Osteoblast (primary cell): Measurements from ENCODE around the gene PROK1. TPM values are rescaled to one million over a fixed set of nuclear protein-coding genes. Genes with fewer than 3 reads are reported as not detected.

Source experiments
- DNase-seq: peaks from one replicate; pipeline ENCODE4 v3.0.0; 2011; ENCODE audit warnings: low spot score, mixed read lengths; ENCODE audit not compliant: insufficient read length; ENCODE audit errors: missing footprints
- H2AFZ ChIP-seq: 2 replicates; pipeline ENCODE4 v1.6.0; 2011; ENCODE audit warnings: mild to moderate bottlenecking, low read length
- H3K27ac ChIP-seq: 2 replicates; pipeline ENCODE4 v1.5.1; 2011; ENCODE audit warnings: mild to moderate bottlenecking, low read depth, low read length, moderate library complexity
- H3K27me3 ChIP-seq: 2 replicates; pipeline ENCODE4 v1.6.0; 2012; ENCODE audit warnings: mild to moderate bottlenecking, control low read depth, inconsistent platforms, low read length, moderate library complexity; ENCODE audit not compliant: insufficient read depth
- H3K36me3 ChIP-seq: 2 replicates; pipeline ENCODE4 v1.5.1; 2011; ENCODE audit warnings: mild to moderate bottlenecking, low read length, control low read depth, moderate library complexity; ENCODE audit not compliant: insufficient read depth
- H3K4me1 ChIP-seq: 2 replicates; pipeline ENCODE4 v1.5.1; 2011; ENCODE audit warnings: mild to moderate bottlenecking, low read length, control low read depth, moderate library complexity; ENCODE audit not compliant: insufficient read depth
- H3K4me2 ChIP-seq: 2 replicates; pipeline ENCODE4 v1.6.0; 2011; ENCODE audit warnings: mild to moderate bottlenecking, low read length; ENCODE audit not compliant: insufficient read depth
- H3K4me3 ChIP-seq: fragments of 200-600 bp; sonication (generic); 3 replicates; pipeline ENCODE4 v1.5.1; 2012; ENCODE audit warnings: mild to moderate bottlenecking, low read length, inconsistent platforms; ENCODE audit not compliant: insufficient read depth
- H3K79me2 ChIP-seq: 2 replicates; pipeline ENCODE4 v1.6.0; 2012; ENCODE audit warnings: mild to moderate bottlenecking, low read length, control low read depth, inconsistent platforms; ENCODE audit not compliant: insufficient read depth
- H3K9me3 ChIP-seq: 2 replicates; pipeline ENCODE4 v1.5.1; 2011; ENCODE audit warnings: low read depth, low read length, control low read depth
- H4K20me1 ChIP-seq: 2 replicates; pipeline ENCODE4 v1.6.0; 2012; ENCODE audit warnings: mild to moderate bottlenecking, low read length, control low read depth; ENCODE audit not compliant: insufficient read depth
- total RNA-seq: library from RNA; depleted of rRNA; stranded (reverse); fragments of >200 nt; gene quantifications from 2 replicates; pipeline ENCODE4 v1.2.3, GENCODE V29; 2012
- TF ChIP-seq, protein P1 (sequence below): IDR thresholded peaks from 2 replicates; pipeline ENCODE4 v1.5.1; 2011; ENCODE audit warnings: mild to moderate bottlenecking, low read depth, low read length, moderate library complexity; ENCODE audit errors: extremely low read depth

PROK1 gene
- total RNA-seq, 1 donor, result not detected

DNA sequence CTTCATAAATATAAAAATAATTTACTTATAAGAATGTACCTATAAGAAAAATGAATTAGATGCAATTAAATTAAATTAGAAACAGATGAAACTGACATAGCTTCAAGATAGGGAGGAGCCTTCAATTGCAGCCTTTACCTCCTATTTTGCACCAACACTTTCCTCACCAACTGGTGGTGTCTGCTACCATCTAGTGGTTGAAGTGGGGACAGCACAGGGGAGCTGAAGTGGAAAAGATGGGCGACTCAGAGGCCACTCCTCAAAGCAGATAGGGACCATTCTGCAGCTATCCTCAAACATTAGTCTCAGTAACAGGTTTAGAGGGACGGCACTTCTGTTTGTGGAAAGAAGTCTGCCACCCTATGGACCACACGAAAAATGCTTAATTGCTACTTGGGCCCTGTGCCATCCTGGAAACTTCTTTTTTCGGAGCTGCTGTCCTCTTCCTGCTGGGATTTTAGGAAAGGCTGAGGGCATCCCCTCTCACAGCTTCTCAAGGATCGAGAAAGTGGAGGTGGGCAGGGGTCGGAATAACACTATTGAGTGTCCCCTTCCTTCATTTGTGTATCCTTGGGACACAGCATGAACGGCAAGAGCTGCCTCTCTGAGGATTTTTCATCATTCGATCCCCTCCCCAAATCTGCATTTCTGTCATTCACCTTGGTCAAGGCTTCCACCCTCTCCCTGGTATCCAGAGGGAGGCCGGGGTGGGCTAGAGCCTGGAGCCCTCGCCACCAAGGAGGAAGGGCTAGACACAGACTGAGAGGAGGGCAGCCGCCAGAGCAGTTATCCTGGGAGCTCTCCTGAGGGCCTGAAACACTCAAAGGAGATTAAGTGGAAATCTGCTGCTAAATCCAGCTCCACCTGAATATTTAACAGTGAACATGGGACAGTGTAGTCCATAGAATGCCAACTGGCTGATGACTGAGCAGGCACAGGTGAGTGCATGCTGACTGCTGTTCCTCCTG, 9.6 kb downstream of the PROK1 start:
- H3K36me3 ChIP-seq, result no peaks in the 10 kb centered on the region
- no peaks in the 10 kb centered on the region for H3K27me3 ChIP-seq
- H2AFZ ChIP-seq, result no peak overlapping the region
- H3K79me2 ChIP-seq, result no peaks in the 10 kb centered on the region
- no peaks in the 10 kb centered on the region for H4K20me1 ChIP-seq
- peaks cover 18% of the 10 kb centered on the region for H3K4me1 ChIP-seq
- TF ChIP-seq, protein P1, sequence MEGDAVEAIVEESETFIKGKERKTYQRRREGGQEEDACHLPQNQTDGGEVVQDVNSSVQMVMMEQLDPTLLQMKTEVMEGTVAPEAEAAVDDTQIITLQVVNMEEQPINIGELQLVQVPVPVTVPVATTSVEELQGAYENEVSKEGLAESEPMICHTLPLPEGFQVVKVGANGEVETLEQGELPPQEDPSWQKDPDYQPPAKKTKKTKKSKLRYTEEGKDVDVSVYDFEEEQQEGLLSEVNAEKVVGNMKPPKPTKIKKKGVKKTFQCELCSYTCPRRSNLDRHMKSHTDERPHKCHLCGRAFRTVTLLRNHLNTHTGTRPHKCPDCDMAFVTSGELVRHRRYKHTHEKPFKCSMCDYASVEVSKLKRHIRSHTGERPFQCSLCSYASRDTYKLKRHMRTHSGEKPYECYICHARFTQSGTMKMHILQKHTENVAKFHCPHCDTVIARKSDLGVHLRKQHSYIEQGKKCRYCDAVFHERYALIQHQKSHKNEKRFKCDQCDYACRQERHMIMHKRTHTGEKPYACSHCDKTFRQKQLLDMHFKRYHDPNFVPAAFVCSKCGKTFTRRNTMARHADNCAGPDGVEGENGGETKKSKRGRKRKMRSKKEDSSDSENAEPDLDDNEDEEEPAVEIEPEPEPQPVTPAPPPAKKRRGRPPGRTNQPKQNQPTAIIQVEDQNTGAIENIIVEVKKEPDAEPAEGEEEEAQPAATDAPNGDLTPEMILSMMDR, result peak; percentile 98
- H3K4me2 ChIP-seq, result no peak overlapping the region
- H3K4me3 ChIP-seq, result no peak overlapping the region
- H3K27ac ChIP-seq, result no peak overlapping the region
- no peaks in the 10 kb centered on the region for H3K9me3 ChIP-seq
- peak; percentile 95 for DNase-seq

DNA sequence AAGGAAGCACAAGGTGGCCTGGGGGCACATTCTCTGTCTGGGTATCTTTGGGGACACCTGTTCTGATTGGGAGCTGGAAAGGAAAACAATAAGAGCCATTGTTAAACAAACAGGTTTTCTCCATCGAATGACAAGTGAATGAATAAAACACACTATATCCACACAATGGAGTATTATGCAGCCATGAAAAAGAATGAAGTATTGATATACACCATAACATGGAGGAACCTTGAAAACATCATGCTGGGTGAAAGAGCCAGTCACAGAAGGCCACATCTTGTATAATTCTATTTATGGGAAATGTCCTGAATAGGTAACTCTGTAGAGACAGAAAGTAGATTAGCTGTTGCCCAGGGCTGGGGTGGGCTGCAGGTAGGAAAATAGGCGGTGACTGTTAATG, 11.1 kb downstream of the PROK1 start:
- Histone ChIP-seq H3K27me3 (no peaks in the 10 kb centered on the region), H4K20me1 (no peaks in the 10 kb centered on the region), H3K4me3 (no peak overlapping the region), H3K9me3 (no peaks in the 10 kb centered on the region), H3K79me2 (no peaks in the 10 kb centered on the region), H3K4me2 (no peak overlapping the region), H3K4me1 (peaks cover 18% of the 10 kb centered on the region), H2AFZ (no peak overlapping the region), H3K36me3 (no peaks in the 10 kb centered on the region), H3K27ac (no peak overlapping the region)
- no peak for DNase-seq
- TF ChIP-seq, protein P1, result no peak

DNA sequence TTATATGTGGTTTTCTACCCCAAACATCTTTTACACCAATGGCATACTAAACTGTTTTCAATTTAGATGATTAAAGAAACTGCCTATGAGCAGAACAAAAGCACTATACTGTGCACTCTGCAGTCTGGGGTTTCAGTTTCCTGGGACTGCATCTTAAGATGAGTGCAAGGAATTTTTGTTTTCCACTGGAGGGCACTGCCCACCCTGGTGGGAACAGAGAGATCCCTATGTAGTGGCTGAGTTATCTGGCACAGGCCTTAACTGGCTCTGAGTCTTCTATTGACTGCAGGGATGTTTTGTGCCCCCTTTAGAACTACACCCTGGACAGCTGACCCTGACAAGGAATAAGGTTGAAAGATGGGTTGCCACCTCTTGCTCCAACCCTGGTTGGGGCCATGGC, 12.0 kb downstream of the PROK1 start:
- Histone ChIP-seq H3K4me2 (no peak overlapping the region), H3K79me2 (no peaks in the 10 kb centered on the region), H3K27ac (no peak overlapping the region), H4K20me1 (no peaks in the 10 kb centered on the region), H3K4me3 (no peak overlapping the region), H3K4me1 (peaks cover 18% of the 10 kb centered on the region), H3K36me3 (no peaks in the 10 kb centered on the region), H3K9me3 (no peaks in the 10 kb centered on the region), H2AFZ (no peak overlapping the region), H3K27me3 (no peaks in the 10 kb centered on the region)
- TF ChIP-seq, protein P1, result peak; percentile 14
- no peak for DNase-seq

DNA sequence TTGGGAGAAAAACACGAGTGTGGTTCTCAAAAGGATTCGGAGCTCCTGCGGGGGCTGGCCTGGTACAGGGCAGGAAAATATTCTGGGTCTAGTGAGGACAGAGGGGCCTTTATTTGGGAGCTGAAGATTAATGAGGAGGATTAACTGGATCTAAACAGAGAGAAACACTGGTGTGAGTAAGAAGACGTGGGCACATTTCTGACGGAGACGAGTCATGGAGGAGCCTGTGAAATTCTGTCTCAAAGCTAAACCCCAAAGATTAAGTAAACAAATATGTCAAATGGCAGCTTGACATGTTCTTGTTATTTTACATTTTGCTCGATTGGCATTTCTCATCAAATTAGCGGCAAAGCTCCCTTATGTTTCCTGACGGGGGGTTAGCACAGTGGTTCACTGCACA, 12.8 kb downstream of the PROK1 start:
- no peak for DNase-seq
- H3K4me2 ChIP-seq, result peak overlapping the region; percentile 3
- no peaks in the 10 kb centered on the region for H4K20me1 ChIP-seq
- peaks cover 2% of the 10 kb centered on the region for H3K27me3 ChIP-seq
- H2AFZ ChIP-seq, result peak overlapping the region; percentile 42
- no peak overlapping the region for H3K27ac ChIP-seq
- TF ChIP-seq, protein P1, result no peak
- H3K36me3 ChIP-seq, result no peaks in the 10 kb centered on the region
- H3K79me2 ChIP-seq, result no peaks in the 10 kb centered on the region
- no peaks in the 10 kb centered on the region for H3K9me3 ChIP-seq
- H3K4me3 ChIP-seq, result no peak overlapping the region
- peaks cover 18% of the 10 kb centered on the region for H3K4me1 ChIP-seq
